ENCODE results near the gene CYBB.

DNA sequence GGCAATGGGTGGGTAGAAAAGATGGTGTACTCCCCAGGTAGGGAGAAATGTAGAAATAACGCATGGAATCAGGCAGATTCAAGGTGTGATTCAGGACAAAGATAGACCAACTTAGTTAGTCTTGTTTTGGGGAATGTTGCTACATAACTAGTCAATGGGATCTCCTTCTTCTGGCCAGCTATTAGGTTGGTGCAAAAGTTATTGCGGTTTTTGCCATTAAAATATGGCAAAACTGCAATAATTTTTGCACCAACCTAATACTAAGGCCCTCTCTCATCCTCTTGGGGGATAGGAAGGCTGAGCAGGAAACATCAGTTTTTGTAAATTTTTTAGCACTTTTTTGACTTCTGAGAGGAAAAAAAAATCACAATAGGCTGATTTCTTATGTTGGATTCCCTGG is 23.2 kb downstream of the CYBB start:
- no peak for TF ChIP-seq MYC (IDR thresholded peaks at IDR 0.05; ENCODE audit: borderline replicate concordance, low read length)
- TF ChIP-seq, protein P1, sequence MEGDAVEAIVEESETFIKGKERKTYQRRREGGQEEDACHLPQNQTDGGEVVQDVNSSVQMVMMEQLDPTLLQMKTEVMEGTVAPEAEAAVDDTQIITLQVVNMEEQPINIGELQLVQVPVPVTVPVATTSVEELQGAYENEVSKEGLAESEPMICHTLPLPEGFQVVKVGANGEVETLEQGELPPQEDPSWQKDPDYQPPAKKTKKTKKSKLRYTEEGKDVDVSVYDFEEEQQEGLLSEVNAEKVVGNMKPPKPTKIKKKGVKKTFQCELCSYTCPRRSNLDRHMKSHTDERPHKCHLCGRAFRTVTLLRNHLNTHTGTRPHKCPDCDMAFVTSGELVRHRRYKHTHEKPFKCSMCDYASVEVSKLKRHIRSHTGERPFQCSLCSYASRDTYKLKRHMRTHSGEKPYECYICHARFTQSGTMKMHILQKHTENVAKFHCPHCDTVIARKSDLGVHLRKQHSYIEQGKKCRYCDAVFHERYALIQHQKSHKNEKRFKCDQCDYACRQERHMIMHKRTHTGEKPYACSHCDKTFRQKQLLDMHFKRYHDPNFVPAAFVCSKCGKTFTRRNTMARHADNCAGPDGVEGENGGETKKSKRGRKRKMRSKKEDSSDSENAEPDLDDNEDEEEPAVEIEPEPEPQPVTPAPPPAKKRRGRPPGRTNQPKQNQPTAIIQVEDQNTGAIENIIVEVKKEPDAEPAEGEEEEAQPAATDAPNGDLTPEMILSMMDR (IDR thresholded peaks at IDR 0.05) = no peak
- TF ChIP-seq FOSB (CRISPR knock-in tag; IDR thresholded peaks at IDR 0.05) = no peak
- no peak for TF ChIP-seq EP300 (IDR thresholded peaks at IDR 0.05)
